H9 (cell line): ENCODE data around the gene PRCD. TPM values are rescaled to one million over a fixed set of nuclear protein-coding genes. Genes with fewer than 3 reads are reported as not detected.

ENCODE experiments used
- DNase-seq: peaks from one replicate; pipeline ENCODE4 v3.0.0-alpha.2; 2017
- H2AFZ ChIP-seq: one replicate; pipeline ENCODE4 v1.6.1; 2013; ENCODE audit warnings: mild to moderate bottlenecking, low read length, control low read depth, moderate library complexity
- H2AK5ac ChIP-seq: 2 replicates; pipeline ENCODE4 v1.6.1; 2013; ENCODE audit warnings: low read length, control low read depth, mixed read lengths; ENCODE audit not compliant: insufficient read length
- H2BK120ac ChIP-seq: one replicate; pipeline ENCODE4 v1.6.1; 2013; ENCODE audit warnings: low read depth, mild to moderate bottlenecking, low read length, control low read depth, inconsistent platforms; ENCODE audit not compliant: poor library complexity, severe bottlenecking
- H2BK12ac ChIP-seq: 2 replicates; pipeline ENCODE4 v1.6.1; 2013; ENCODE audit warnings: low read length, control low read depth, mixed read lengths, low read depth; ENCODE audit not compliant: insufficient read length
- H2BK15ac ChIP-seq: 2 replicates; pipeline ENCODE4 v1.6.1; 2013; ENCODE audit warnings: low read depth, low read length, control low read depth
- H2BK20ac ChIP-seq: one replicate; pipeline ENCODE4 v1.6.1; 2013; ENCODE audit warnings: low read depth, mild to moderate bottlenecking, low read length, control low read depth, inconsistent platforms; ENCODE audit not compliant: poor library complexity, severe bottlenecking
- H2BK5ac ChIP-seq: 2 replicates; pipeline ENCODE4 v1.6.1; 2013; ENCODE audit warnings: low read length, control low read depth, mixed read lengths; ENCODE audit not compliant: insufficient read length
- H3K14ac ChIP-seq: 2 replicates; pipeline ENCODE4 v1.6.1; 2013; ENCODE audit warnings: low read length, control low read depth; ENCODE audit not compliant: insufficient read depth
- H3K18ac ChIP-seq: 2 replicates; pipeline ENCODE4 v1.6.1; 2013; ENCODE audit warnings: low read depth, mild to moderate bottlenecking, mixed read lengths, low read length, control low read depth; ENCODE audit not compliant: insufficient read length
- H3K23ac ChIP-seq: 2 replicates; pipeline ENCODE4 v1.6.1; 2013; ENCODE audit warnings: low read length, control low read depth, mixed read lengths, low read depth; ENCODE audit not compliant: insufficient read length
- H3K23me2 ChIP-seq: 2 replicates; pipeline ENCODE4 v1.6.1; 2013; ENCODE audit warnings: low read depth, mild to moderate bottlenecking, mixed read lengths, low read length, control low read depth; ENCODE audit not compliant: insufficient read length, poor library complexity, severe bottlenecking
- H3K27ac ChIP-seq: 2 replicates; pipeline ENCODE4 v1.5.1; 2013; ENCODE audit warnings: low read length, control low read depth, mixed read lengths, low read depth; ENCODE audit not compliant: insufficient read length
- H3K27me3 ChIP-seq: 2 replicates; pipeline ENCODE4 v1.6.1; 2013; ENCODE audit warnings: low read length, control low read depth, inconsistent platforms; ENCODE audit not compliant: insufficient read depth
- H3K4ac ChIP-seq: 2 replicates; pipeline ENCODE4 v1.6.1; 2013; ENCODE audit warnings: low read depth, mild to moderate bottlenecking, control low read depth, inconsistent platforms, low read length, moderate library complexity
- H3K4me1 ChIP-seq: 2 replicates; pipeline ENCODE4 v1.6.1; 2013; ENCODE audit warnings: low read length, control low read depth, inconsistent platforms; ENCODE audit not compliant: insufficient read depth
- H3K4me2 ChIP-seq: 2 replicates; pipeline ENCODE4 v1.6.1; 2013; ENCODE audit warnings: low read length, control low read depth, mixed read lengths; ENCODE audit not compliant: insufficient read length, insufficient read depth
- H3K56ac ChIP-seq: 2 replicates; pipeline ENCODE4 v1.6.1; 2013; ENCODE audit warnings: low read depth, mild to moderate bottlenecking, mixed read lengths, low read length, control low read depth; ENCODE audit not compliant: insufficient read length
- H3K79me1 ChIP-seq: 2 replicates; pipeline ENCODE4 v1.6.1; 2013; ENCODE audit warnings: low read depth, mild to moderate bottlenecking, moderate library complexity, low read length, control low read depth, inconsistent platforms; ENCODE audit not compliant: insufficient read depth, poor library complexity, severe bottlenecking
- H3K79me2 ChIP-seq: 2 replicates; pipeline ENCODE4 v1.6.1; 2013; ENCODE audit warnings: low read length, control low read depth, inconsistent platforms; ENCODE audit not compliant: insufficient read depth
- H3K9ac ChIP-seq: 2 replicates; pipeline ENCODE4 v1.6.1; 2013; ENCODE audit warnings: low read length, control low read depth, mixed read lengths; ENCODE audit not compliant: insufficient read length; ENCODE audit errors: extremely low read depth
- H3K9me3 ChIP-seq: one replicate; pipeline ENCODE4 v1.6.1; 2013; ENCODE audit warnings: low read depth, low read length, inconsistent platforms; ENCODE audit not compliant: control insufficient read depth
- H3T11ph ChIP-seq: one replicate; pipeline ENCODE4 v1.6.1; 2013; ENCODE audit warnings: mild to moderate bottlenecking, low read length, control low read depth, inconsistent platforms
- H4K20me1 ChIP-seq: one replicate; pipeline ENCODE4 v1.6.1; 2013; ENCODE audit not compliant: control insufficient read depth, insufficient read length, insufficient read depth
- H4K5ac ChIP-seq: 2 replicates; pipeline ENCODE4 v1.6.1; 2013; ENCODE audit warnings: low read depth, mild to moderate bottlenecking, mixed read lengths, low read length, control low read depth; ENCODE audit not compliant: insufficient read length
- H4K8ac ChIP-seq: replicated peaks from 2 replicates; pipeline ENCODE4 v1.6.1; 2013; ENCODE audit warnings: low read length, control low read depth, mixed read lengths, low read depth; ENCODE audit not compliant: insufficient read length
- H4K91ac ChIP-seq: 2 replicates; pipeline ENCODE4 v1.6.1; 2013; ENCODE audit warnings: low read depth, mild to moderate bottlenecking, moderate library complexity, mixed read lengths, low read length, control low read depth; ENCODE audit not compliant: insufficient read length
- H3K27ac Mint-ChIP-seq, 3 experiments: 2 replicates in 2 of 3; 3 replicates in 1 of 3; pipeline ENCODE4 v1.8.0; 2020 to 2021; ENCODE audit warnings: mixed read lengths in 3 of 3, mild to moderate bottlenecking in 1 of 3, moderate library complexity in 1 of 3
- H3K27me3 Mint-ChIP-seq: 2 replicates; pipeline ENCODE4 v1.8.0; 2021; ENCODE audit warnings: low read depth, mild to moderate bottlenecking, moderate library complexity, mixed read lengths
- H3K36me3 Mint-ChIP-seq, 3 experiments: 2 replicates in 2 of 3; 3 replicates in 1 of 3; pipeline ENCODE4 v1.8.0; 2020 to 2021; ENCODE audit warnings: low read depth in 3 of 3, mixed read lengths in 3 of 3; ENCODE audit not compliant: insufficient read depth in 1 of 3
- H3K4me1 Mint-ChIP-seq, 2 experiments: 2 replicates each; pipeline ENCODE4 v1.8.0; 2020; ENCODE audit warnings: mixed read lengths in 2 of 2
- H3K4me3 Mint-ChIP-seq, 2 experiments: 2 replicates in 1 of 2; 3 replicates in 1 of 2; pipeline ENCODE4 v1.8.0; 2020 to 2021; ENCODE audit warnings: mild to moderate bottlenecking in 2 of 2, mixed read lengths in 2 of 2, moderate library complexity in 1 of 2
- H3K9me3 Mint-ChIP-seq, 2 experiments: 2 replicates in 1 of 2; 3 replicates in 1 of 2; pipeline ENCODE4 v1.8.0; 2020; ENCODE audit warnings: mild to moderate bottlenecking in 2 of 2, mixed read lengths in 2 of 2, moderate library complexity in 1 of 2
- CTCF ChIP-seq: fragments of 200-600 bp; sonication (generic); conservative IDR thresholded peaks from 3 replicates; pipeline ENCODE4 v1.8.0; 2021; ENCODE audit warnings: antibody characterized with exemption, mild to moderate bottlenecking
- WGBS: extraction: QIAGEN DNeasy Blood & Tissue Kit; methylation state at CpG from one replicate; pipeline ENCODE4 v1.1.7; 2013; ENCODE audit warnings: missing lambda C conversion rate, low lambda C conversion rate, mixed read lengths; ENCODE audit not compliant: insufficient read length; ENCODE audit errors: extremely low coverage; 5-methylcytosine and 5-hydroxymethylcytosine counted together
- total RNA-seq: library from RNA; stranded (reverse); gene quantifications from 2 replicates; pipeline ENCODE4 v1.2.1, GENCODE V29; 2021

PRCD gene
- total RNA-seq, 1 experiment from 2014 or later: 0.46 TPM

- DNase-seq: peak; percentile 34
- H2BK12ac ChIP-seq: no peak overlapping the region
- no peak overlapping the region for H3T11ph ChIP-seq
- peak; percentile 31; the same call in 1 of the 3 replicates for TF ChIP-seq CTCF
- no peak overlapping the region for H4K91ac ChIP-seq
- Mint-ChIP-seq H3K27ac (peak overlapping the region in 2 of 3 experiments; percentile 15 to 39; a peak in 2 of 7 replicates), H3K9me3 (no peaks in the 10 kb centered on the region), H3K27me3 (no peaks in the 10 kb centered on the region), H3K4me3 (no peak overlapping the region), H3K36me3 (peaks cover 24 to 56% (median 39%) of the 10 kb centered on the region in 3 experiments; a peak in 6 of 7 replicates), H3K4me1 (peaks cover 42 to 47% of the 10 kb centered on the region in 2 experiments)
- no peak overlapping the region for H3K4ac ChIP-seq
- peaks cover 2% of the 10 kb centered on the region for H3K79me1 ChIP-seq
- no peak overlapping the region for H3K56ac ChIP-seq
- no peaks in the 10 kb centered on the region; the same call in 1 of the 2 replicates for H3K4me1 ChIP-seq
- no peak overlapping the region for H2BK15ac ChIP-seq
- H3K4me2 ChIP-seq: no peak overlapping the region
- H2BK120ac ChIP-seq: no peak overlapping the region
- H3K23me2 ChIP-seq: no peaks in the 10 kb centered on the region
- no CpG with 5 or more reads among the region's 14 CpGs for WGBS
- no peak overlapping the region for H3K14ac ChIP-seq
- H4K5ac ChIP-seq: no peak overlapping the region
- no peak overlapping the region for H3K9ac ChIP-seq
- H4K8ac ChIP-seq: no peak overlapping the region
- peaks cover 9% of the 10 kb centered on the region; the same call in 1 of the 2 replicates for H3K79me2 ChIP-seq
- no peak overlapping the region for H2BK5ac ChIP-seq
- H2BK20ac ChIP-seq: no peak overlapping the region
- H2AFZ ChIP-seq: no peak overlapping the region
- no peak overlapping the region for H3K18ac ChIP-seq
- H3K27ac ChIP-seq: no peak overlapping the region
- no peak overlapping the region for H2AK5ac ChIP-seq
- no peak overlapping the region for H3K23ac ChIP-seq
- no peaks in the 10 kb centered on the region for H3K9me3 ChIP-seq
- H4K20me1 ChIP-seq: no peaks in the 10 kb centered on the region
- no peaks in the 10 kb centered on the region for H3K27me3 ChIP-seq
These were observed 26.1 kb downstream of the PRCD start for GRCh38 chr17:76565728-76566612.
